GM12891 (cell line): ENCODE data around the gene PROM2.

ENCODE experiments used
- DNase-seq: peaks from one replicate; pipeline ENCODE4 v3.0.0; 2011; ENCODE audit warnings: low spot score; ENCODE audit not compliant: insufficient read length
- FAIRE-seq: peaks from 2 replicates; lab custom pipeline; 2011; peaks lifted over from hg19 to GRCh38; lab: Jason Lieb, UNC
- PAX5 ChIP-seq: IDR thresholded peaks from 2 replicates; pipeline ENCODE4 v1.6.1; 2011; ENCODE audit warnings: low read length, moderate library complexity, mild to moderate bottlenecking; ENCODE audit not compliant: insufficient read depth, severe bottlenecking
- POLR2A ChIP-seq: IDR thresholded peaks from 2 replicates; pipeline ENCODE4 v1.6.1; 2011; ENCODE audit warnings: low read depth, low read length, control low read depth
- POLR2AphosphoS5 ChIP-seq: IDR thresholded peaks from 2 replicates; pipeline ENCODE4 v1.6.1; 2011; ENCODE audit warnings: low read depth, low read length, control low read depth
- POU2F2 ChIP-seq: IDR thresholded peaks from 2 replicates; pipeline ENCODE4 v1.6.1; 2011; ENCODE audit warnings: low read depth, mild to moderate bottlenecking, control low read depth, low read length, moderate library complexity
- SPI1 ChIP-seq: IDR thresholded peaks from 2 replicates; pipeline ENCODE4 v1.6.1; 2011; ENCODE audit warnings: low read depth, low read length, control low read depth
- TAF1 ChIP-seq: IDR thresholded peaks from 2 replicates; pipeline ENCODE4 v1.6.1; 2011; ENCODE audit warnings: low read depth, low read length, control low read depth

PROM2 gene

DNA sequence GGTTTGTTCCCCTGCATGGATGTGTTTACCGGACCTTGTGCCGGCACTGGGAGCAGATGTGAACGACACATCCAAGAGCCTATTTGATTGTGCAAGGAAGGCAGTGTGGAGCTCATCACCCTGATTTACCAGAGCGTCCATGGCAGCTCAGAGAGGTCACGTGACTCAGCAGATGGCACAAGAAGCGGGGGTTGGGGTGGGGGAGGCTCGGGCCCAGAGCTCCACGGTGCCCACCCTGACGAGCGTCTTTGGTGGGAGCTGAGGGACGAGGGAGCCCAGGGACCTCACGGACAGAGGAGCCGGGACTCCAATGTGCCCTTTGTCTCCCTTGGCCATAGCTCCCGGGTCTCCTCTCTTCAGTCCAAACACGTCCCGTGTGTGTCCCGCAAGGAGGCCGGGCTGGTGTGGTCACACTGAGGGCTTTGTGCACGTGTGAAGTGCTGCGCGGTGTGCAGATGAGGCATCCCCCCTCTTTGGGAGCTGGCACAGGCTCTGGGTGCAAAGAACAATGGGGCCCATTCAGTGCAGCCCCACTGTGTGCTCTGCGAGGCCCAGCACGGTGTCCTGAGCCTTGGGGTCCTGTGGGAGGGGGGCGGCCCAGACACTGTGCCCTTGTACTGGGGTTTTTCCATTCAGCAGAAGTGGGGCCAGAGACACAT lies 38.4 kb downstream of the PROM2 start:
- TF ChIP-seq PAX5 (no peak), TAF1 (no peak), POLR2A (no peak), POLR2AphosphoS5 (no peak), SPI1 (no peak), POU2F2 (no peak)
- FAIRE-seq, result no peak
- no peak for DNase-seq

GRCh38 chr2:95313296-95314131 lies 39.3 kb downstream of the PROM2 start:
- TF ChIP-seq TAF1 (no peak), POLR2A (no peak), PAX5 (no peak), POU2F2 (no peak), POLR2AphosphoS5 (no peak), SPI1 (no peak)
- DNase-seq (no peak), FAIRE-seq (no peak)

DNA sequence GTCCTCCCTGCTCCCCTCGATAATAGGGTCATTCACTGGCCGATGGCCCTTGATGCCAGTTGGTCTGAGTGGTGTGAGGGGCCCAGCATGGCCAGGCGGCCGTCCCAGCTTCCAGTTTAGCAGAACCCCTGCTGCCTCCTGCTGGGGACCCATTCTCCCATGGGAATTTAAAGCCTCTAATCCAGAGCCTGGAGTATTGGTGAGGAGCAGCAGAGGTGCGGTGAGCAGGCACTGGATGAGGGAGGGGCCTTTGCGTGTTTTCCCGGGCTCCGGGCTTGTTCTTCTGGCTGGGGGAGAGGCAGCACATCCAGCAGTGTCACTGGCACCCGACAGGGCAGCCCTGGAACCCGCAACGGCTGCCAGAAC lies 40.3 kb downstream of the PROM2 start:
- TF ChIP-seq SPI1, result no peak
- TF ChIP-seq TAF1, result no peak
- no peak for TF ChIP-seq POLR2A
- TF ChIP-seq POLR2AphosphoS5, result no peak
- TF ChIP-seq PAX5, result no peak
- no peak for TF ChIP-seq POU2F2
- DNase-seq (no peak), FAIRE-seq (no peak)

DNA sequence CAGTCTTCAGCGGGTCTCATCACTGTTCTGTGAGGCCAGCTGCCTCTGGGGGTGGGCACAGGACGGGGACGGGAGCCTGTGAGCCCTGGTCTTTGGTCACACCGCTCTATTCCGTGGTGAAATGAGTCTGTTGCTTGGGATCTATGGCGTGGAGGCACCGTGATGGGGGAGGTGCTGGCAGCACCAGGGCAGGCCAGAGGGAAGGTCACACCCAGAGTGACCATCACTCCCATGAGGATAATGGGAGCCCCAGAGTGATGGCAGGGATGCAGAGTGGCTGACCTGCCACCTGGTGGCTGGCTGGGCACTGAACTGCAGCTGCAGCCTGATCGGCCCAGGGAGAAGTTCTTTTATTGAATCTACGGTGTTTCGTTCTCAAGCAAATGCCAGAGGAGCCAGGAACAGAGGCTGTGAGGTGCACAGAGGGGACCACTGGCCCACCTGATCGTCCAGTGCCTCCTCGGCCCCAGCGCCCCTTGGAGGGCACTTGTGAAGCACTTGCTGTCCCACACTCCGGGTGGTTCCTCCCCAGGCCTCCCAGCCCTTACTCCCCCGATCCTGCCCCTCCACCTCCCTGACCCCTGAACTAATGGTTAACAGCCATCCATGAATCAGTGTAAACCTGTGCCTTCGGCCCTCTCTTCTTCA lies 40.8 kb downstream of the PROM2 start:
- FAIRE-seq (no peak), DNase-seq (peak; percentile 56)
- TF ChIP-seq TAF1 (no peak), PAX5 (no peak), POU2F2 (no peak), POLR2AphosphoS5 (no peak), POLR2A (no peak), SPI1 (no peak)

DNA sequence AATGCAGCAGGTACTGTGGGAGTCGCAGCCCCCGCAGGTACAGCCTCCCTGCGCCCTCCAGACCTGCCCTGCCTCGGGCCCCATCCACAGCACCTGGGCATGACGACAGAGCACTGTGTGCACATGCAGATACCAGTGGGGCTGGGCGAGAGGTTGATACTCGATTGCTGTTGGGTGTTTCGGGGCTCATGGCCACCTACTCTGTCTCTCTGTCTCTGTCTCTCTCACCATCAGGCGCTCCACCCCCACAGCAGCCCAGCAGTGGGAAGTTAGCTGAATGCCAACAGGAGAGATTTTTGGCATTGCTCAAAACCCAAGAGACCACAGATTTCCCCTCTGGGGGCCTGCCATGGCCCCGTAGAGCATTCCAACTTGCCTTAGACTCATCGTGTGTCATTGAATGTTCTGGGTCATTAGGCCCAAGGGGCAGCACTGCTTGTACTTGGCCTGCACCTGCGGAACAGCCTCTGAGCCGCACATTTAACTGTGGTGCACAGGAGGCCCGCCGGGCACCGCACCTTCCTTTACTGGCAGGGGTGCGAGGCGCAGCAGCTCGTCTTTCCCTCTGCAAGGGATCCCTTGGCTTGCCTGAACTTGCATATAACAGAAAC lies 41.7 kb downstream of the PROM2 start:
- TF ChIP-seq POU2F2 (no peak), SPI1 (no peak), POLR2A (no peak), PAX5 (no peak), TAF1 (no peak), POLR2AphosphoS5 (no peak)
- FAIRE-seq (no peak), DNase-seq (no peak)

GRCh38 chr2:95316466-95317122 lies 42.3 kb downstream of the PROM2 start:
- FAIRE-seq (no peak), DNase-seq (no peak)
- TF ChIP-seq SPI1 (no peak), PAX5 (no peak), POLR2AphosphoS5 (no peak), POLR2A (no peak), TAF1 (no peak), POU2F2 (no peak)

DNA sequence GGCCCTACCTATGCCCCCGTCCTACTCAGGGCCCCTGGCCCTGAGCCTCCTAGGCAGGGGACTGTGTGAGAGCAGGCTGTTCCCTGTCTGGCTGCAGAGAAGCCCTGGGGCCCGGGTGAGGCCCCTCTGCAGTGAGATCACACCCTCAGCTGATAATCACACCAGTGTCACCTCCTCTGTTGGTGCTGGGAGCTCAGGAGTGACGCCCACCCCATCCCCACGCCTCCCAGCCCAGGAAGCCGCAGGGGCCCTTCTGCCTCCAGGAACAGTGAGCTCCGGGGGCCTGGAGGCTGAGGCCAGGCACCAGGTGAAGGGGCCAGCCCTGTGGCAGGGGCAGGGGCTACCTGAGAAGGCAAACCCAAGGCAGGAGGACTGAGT lies 42.9 kb downstream of the PROM2 start:
- FAIRE-seq (no peak), DNase-seq (no peak)
- TF ChIP-seq POU2F2, result no peak
- TF ChIP-seq PAX5, result no peak
- no peak for TF ChIP-seq POLR2AphosphoS5
- no peak for TF ChIP-seq TAF1
- TF ChIP-seq SPI1, result no peak
- TF ChIP-seq POLR2A, result no peak

DNA sequence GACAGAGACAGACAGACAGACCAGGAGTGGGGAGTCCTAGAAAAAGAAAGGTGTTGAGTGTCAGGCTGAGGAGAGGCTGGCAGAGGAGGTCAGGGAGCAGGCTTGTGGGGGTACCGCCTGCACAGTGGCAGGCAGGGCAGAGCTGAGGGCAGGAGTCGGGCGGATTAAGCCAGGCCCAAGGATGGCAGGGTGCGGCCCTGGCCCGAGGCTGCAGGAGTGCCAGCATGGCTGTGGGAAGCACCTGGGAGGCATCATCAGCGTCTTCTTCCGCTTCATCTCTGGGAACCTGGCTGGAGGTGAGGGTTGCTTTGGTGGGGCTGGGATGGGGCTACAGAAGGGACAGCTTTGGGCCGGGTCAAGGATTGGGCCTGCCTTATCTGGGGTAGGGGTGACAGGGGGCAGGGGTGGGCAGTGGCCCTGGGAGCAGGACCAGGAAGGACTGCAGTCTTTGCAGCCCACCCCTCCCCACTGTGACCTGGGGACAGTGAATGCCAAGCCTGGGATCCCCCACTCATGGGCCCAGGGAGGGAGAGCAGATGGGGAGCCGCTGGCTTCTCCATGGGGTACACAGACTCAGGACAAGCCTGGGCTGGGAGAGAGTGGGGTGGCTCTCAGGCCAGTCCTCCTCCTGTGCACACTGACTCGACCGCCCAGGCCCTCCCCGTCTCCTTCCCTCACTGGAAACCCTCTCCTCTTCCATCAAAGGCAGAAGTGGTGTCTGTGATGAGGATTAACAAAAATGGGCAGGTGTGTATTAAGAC lies 43.6 kb downstream of the PROM2 start:
- FAIRE-seq (no peak), DNase-seq (no peak)
- no peak for TF ChIP-seq TAF1
- no peak for TF ChIP-seq POLR2A
- no peak for TF ChIP-seq PAX5
- no peak for TF ChIP-seq POU2F2

GRCh38 chr2:95318431-95319220 lies 44.4 kb downstream of the PROM2 start:
- TF ChIP-seq PAX5, result no peak
- no peak for TF ChIP-seq POLR2A
- no peak for TF ChIP-seq TAF1
- TF ChIP-seq POU2F2, result no peak
- no peak for TF ChIP-seq SPI1
- TF ChIP-seq POLR2AphosphoS5, result no peak
- no peak for DNase-seq
- no peak for FAIRE-seq
